SK-N-MC (cell line): ENCODE data around the gene RPL10A.

Experiments
- EZH2 ChIP-seq: fragments of 200-600 bp; sonication (generic); IDR thresholded peaks from one replicate; pipeline ENCODE4 v1.6.1; 2017; ENCODE audit warnings: antibody characterized with exemption
- FOXP2 ChIP-seq: optimal IDR thresholded peaks from 2 replicates; pipeline ENCODE3; 2011; ENCODE audit warnings: mild to moderate bottlenecking, moderate library complexity; ENCODE audit not compliant: insufficient read depth; ENCODE audit errors: extremely low read length, control extremely low read depth
- POLR2AphosphoS5 ChIP-seq: IDR thresholded peaks from 2 replicates; pipeline ENCODE4 v1.6.1; 2012; ENCODE audit warnings: mild to moderate bottlenecking, low read depth, low read length, borderline replicate concordance

- TF ChIP-seq POLR2AphosphoS5, result no peak
- no peak for TF ChIP-seq EZH2
- TF ChIP-seq FOXP2, result no peak
These were observed 32.6 kb downstream of the RPL10A start for GRCh38 chr6:35500782-35501181.
